Thyroid gland (tissue), 4 donors: Measurements from ENCODE around the gene GSN. TPM values are rescaled to one million over a fixed set of nuclear protein-coding genes. Genes with fewer than 3 reads are reported as not detected.

Experiments used
- DNase-seq, 2 donors: peaks; one replicate each; pipeline ENCODE4 v3.0.0-alpha.2; 2019
- H3K27ac ChIP-seq, 3 donors: fragments of 200-600 bp; sonication (generic); 1 replicate in 2 of 3; 2 replicates in 1 of 3; pipeline ENCODE4 v1.5.1; 2016 to 2019; ENCODE audit warnings: mild to moderate bottlenecking in 1 of 3, moderate library complexity in 1 of 3
- H3K27me3 ChIP-seq: fragments of 200-600 bp; sonication (generic); one replicate; pipeline ENCODE4 v1.5.1; 2019
- H3K36me3 ChIP-seq, 2 donors: fragments of 200-600 bp; sonication (generic); one replicate each; pipeline ENCODE4 v1.5.1; 2016 to 2019
- H3K4me1 ChIP-seq, 2 donors: fragments of 200-600 bp; sonication (generic); one replicate each; pipeline ENCODE4 v1.5.1; 2017 to 2019
- H3K4me3 ChIP-seq, 3 donors: fragments of 200-600 bp; sonication (generic); replicated peaks in 1 of 3; 1 replicate in 2 of 3; 2 replicates in 1 of 3; pipeline ENCODE4 v1.5.1; 2016; ENCODE audit warnings: mild to moderate bottlenecking in 1 of 3
- H3K9me3 ChIP-seq: fragments of 200-600 bp; sonication (generic); one replicate; pipeline ENCODE4 v1.5.1; 2017
- POLR2A ChIP-seq, 2 donors: fragments of 450-650 bp; IDR thresholded peaks; one replicate each; pipeline ENCODE4 v1.6.1; 2017; ENCODE audit warnings: antibody characterized with exemption in 2 of 2, mild to moderate bottlenecking in 2 of 2, moderate library complexity in 1 of 2
- WGBS, 2 donors: methylation state at CpG; one replicate each; pipeline ENCODE4 v1.1.5; 2017; 5-methylcytosine and 5-hydroxymethylcytosine counted together
- intact Hi-C: fragments of 100-400 bp; cut with DNase I; formaldehyde crosslinking; loops from one replicate; pipeline ENCODE4 v1.15.1; 2023
- total RNA-seq, 4 donors: library from RNA; depleted of rRNA; stranded (reverse); fragments of >200 nt; gene quantifications; one replicate each; pipeline ENCODE4 v1.2.3, GENCODE V29; 2016
- TF ChIP-seq, protein P1 (sequence below), 6 experiments: fragments of 200-600 bp in 3 of 6; fragments of 450-650 bp in 3 of 6; sonication (generic) in 3 of 6; IDR thresholded peaks; one replicate each; pipeline ENCODE4 v1.5.1; 2016 to 2019; ENCODE audit warnings: antibody characterized with exemption in 6 of 6, mild to moderate bottlenecking in 2 of 6, inconsistent platforms in 1 of 6, moderate library complexity in 1 of 6

The GSN gene
- 1,000 to 10,000 TPM; 1,151 to 1,624 (median 1,443) TPM for total RNA-seq

DNA sequence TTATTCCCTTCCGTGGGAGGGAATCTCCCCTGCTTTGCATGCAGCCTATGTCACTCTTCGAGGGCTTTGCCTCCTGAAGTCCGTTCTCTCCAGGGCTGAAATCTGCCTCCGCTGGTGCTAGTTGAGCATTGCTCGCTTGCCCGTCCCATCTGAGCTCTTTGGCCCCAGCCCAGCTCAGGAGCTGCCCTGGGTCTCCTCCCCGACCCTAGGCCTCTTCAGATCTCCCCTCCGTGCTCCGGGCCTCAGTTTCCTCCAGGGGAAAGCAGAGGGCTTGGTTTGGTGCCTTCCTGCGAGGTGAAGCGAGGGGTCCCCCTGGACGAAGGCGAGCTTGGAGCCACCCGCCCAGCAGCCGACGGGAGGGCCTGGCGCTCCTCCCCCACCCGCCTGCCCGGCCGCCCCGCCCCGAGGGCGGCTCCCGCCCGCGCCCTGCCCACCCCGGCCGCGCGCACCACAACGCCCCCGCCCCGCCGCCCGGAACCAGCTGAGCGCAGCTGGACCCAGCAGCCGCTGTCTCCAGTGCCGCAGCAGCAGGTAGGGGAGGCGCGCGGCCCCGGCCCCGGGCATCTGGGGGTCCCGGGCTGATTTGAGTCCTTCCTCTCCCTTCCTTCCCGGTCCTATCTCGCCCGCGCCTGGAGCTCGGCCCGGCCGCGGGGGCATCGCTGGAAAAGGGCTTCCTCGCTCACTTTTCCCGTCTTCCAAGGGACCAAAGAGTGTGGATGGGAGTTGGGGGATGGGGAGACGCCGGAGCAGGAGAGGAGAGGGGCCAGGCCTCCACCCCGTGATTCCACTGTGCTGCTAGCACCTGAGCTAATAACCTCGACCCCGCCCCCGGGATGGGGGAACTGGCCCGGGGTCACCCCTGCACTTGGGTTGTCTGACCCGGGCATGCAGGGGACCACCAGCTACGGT, at the start of gene GSN:
GSN (plus strand) TSS at position 474 of the 909 bp plus-strand sequence. CDS start 33,810 bp downstream, outside the sequence.
- Histone ChIP-seq H3K36me3 (no peaks in the 10 kb centered on the region), H3K4me1 (peaks cover 39 to 58% of the 10 kb centered on the region in 2 donors), H3K27ac (peak within 1 kb of the TSS; percentile 57 to 85 (median 79)), H3K4me3 (peak within 1 kb of the TSS in 2 of 3 donors; percentile 69 to 83), H3K9me3 (no peaks in the 10 kb centered on the region), H3K27me3 (no peaks in the 10 kb centered on the region)
- DNase-seq = peak; percentile 80 to 86
- intact Hi-C loops = loop anchor here (5.0 kb wide), 1 partner anchor 56 kb away; no protein-coding TSS in a partner anchor
- TF ChIP-seq, protein P1, sequence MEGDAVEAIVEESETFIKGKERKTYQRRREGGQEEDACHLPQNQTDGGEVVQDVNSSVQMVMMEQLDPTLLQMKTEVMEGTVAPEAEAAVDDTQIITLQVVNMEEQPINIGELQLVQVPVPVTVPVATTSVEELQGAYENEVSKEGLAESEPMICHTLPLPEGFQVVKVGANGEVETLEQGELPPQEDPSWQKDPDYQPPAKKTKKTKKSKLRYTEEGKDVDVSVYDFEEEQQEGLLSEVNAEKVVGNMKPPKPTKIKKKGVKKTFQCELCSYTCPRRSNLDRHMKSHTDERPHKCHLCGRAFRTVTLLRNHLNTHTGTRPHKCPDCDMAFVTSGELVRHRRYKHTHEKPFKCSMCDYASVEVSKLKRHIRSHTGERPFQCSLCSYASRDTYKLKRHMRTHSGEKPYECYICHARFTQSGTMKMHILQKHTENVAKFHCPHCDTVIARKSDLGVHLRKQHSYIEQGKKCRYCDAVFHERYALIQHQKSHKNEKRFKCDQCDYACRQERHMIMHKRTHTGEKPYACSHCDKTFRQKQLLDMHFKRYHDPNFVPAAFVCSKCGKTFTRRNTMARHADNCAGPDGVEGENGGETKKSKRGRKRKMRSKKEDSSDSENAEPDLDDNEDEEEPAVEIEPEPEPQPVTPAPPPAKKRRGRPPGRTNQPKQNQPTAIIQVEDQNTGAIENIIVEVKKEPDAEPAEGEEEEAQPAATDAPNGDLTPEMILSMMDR (IDR thresholded peaks at IDR 0.05) = peak in 3 of 6 experiments; percentile 18 to 27 (median 22)
- TF ChIP-seq POLR2A (IDR thresholded peaks at IDR 0.05) = peak; percentile 32 to 81
- 2 to 5% methylated on average over 16 to 26 of the region's 64 CpGs for WGBS, 2 donors

DNA sequence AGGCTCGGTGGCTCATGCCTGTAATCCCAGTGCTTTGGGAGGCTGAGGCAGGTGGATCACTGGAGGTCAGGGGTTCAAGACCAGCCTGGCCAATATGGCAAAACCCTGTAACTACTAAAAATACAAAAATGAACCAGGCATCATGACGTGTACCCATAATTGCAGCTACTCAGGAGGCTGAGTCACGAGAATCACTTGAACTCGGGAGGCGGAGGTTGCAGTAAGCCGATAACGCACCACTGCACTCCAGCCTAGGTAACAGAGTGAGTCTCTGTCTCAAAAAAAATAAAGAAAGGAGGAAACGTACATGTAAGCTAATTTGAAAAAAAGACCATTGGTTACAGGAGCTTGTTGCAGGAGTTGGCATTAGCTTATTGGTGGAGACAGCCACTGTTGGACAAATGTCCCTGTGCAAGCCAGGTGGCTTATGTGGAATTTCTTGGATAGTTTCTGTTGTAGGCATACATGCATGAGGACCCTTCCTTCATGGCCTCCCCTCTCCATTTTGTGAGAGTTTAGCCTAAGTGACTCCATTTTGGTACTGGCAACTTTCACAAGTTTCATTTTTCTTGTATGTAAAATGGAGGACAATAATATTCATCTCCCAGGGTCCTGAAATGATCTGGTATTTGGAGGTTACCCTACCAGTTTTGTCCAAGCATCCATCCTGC, 49.5 kb upstream of the GSN start:
- no peak for TF ChIP-seq POLR2A (IDR thresholded peaks at IDR 0.05)
- TF ChIP-seq, protein P1 (IDR thresholded peaks at IDR 0.05) = no peak
- H3K27ac ChIP-seq = no peak overlapping the region
- no peaks in the 10 kb centered on the region for H3K9me3 ChIP-seq
- H3K27me3 ChIP-seq = no peaks in the 10 kb centered on the region
- intact Hi-C loops = no loop called here
- H3K4me3 ChIP-seq = no peak overlapping the region
- 94 to 97% methylated on average over 8 of the region's 8 CpGs for WGBS, 2 donors
- no peak for DNase-seq
- no peaks in the 10 kb centered on the region for H3K4me1 ChIP-seq
- H3K36me3 ChIP-seq = no peaks in the 10 kb centered on the region

- WGBS, 2 donors = 90 to 91% methylated on average over 3 of the region's 3 CpGs
- Histone ChIP-seq H3K36me3 (no peaks in the 10 kb centered on the region), H3K9me3 (no peaks in the 10 kb centered on the region), H3K27ac (no peak overlapping the region), H3K4me3 (no peak overlapping the region), H3K27me3 (no peaks in the 10 kb centered on the region), H3K4me1 (no peaks in the 10 kb centered on the region)
- intact Hi-C loops = no loop called here
- no peak for DNase-seq
- no peak for TF ChIP-seq POLR2A (IDR thresholded peaks at IDR 0.05)
- TF ChIP-seq, protein P1 (IDR thresholded peaks at IDR 0.05) = no peak
These were observed 48.4 kb upstream of the GSN start for GRCh38 chr9:121219530-121219929.

DNA sequence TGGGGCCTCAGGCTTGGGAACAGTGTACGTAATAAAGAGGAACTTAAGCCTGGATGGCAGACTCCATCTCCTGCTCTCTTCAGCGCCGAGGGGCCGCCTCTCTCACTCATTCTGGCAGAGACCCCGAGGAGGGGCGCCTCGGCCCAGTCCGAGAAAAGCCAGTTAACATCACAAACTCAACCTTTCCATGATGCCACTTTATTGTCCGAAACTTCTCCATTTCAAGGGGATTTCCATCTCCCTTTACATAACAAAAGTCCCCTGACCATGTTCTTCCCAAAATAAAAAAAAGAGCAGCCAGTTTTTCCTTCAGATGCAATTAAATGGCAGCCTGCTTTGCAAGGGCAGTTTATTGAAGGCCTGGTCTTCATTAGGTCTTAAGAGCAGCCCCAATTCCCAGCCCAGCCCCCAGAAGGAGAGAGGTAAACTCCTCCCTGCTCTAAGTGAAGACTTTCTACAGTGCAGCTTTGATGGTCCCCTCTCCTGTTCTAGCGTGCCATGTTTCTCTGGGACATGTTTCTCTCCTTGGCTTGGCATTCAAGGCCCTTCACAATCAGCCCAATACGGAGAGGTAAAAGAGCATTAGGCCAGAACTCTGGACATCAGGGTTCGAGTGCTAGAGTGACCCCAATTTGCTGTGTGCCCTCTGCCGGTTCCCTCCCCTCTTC, 46.8 kb upstream of the GSN start:
- H3K27ac ChIP-seq = no peak overlapping the region

More for the DNA sequence above, 46.8 kb upstream of the GSN start:
- intact Hi-C loops = no loop called here
- WGBS, 2 donors = 79 to 82% methylated on average over 13 of the region's 13 CpGs
- no peaks in the 10 kb centered on the region for H3K36me3 ChIP-seq
- no peaks in the 10 kb centered on the region for H3K9me3 ChIP-seq
- H3K27me3 ChIP-seq = no peaks in the 10 kb centered on the region
- TF ChIP-seq POLR2A (IDR thresholded peaks at IDR 0.05) = no peak
- TF ChIP-seq, protein P1 (IDR thresholded peaks at IDR 0.05) = no peak
- H3K4me3 ChIP-seq = no peak overlapping the region
- no peak for DNase-seq
- H3K4me1 ChIP-seq = no peaks in the 10 kb centered on the region
